Measurements from ENCODE around the gene FGF23.

DNA sequence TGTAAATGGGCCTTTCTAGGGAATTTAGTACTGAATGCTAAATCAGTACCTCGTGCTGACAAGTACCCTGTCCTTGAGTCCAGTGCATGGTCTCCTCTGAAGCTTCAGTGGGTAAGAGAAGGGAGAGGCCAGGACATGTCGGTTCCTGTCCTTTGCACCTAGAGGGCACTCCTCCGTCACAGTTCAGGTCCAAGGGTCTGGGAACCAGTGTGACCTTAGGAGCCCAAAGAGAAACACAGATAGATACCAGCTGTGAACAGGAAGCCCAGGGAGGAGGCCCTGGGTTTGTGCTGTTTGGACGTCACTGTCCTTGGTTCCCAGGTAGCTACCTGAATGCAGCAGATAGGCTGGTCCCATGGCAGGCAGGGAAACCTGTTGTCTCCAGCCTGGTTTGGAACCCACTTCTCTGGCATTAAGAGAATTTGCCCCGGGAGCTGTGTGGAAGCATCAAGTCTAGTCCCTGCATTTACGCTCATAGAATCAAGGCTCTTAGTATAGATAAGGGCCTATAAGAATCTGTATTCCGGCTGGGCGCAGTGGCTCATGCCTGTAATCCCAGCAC lies 3.9 kb upstream of the FGF23 start:
- TF ChIP-seq YY1 (IDR thresholded peaks at IDR 0.05; ENCODE audit: insufficient read depth, insufficient read length) (no peak), ZNF274 (IDR thresholded peaks at IDR 0.05; ENCODE audit: low read depth, low read length) (no peak), SUZ12 (IDR thresholded peaks at IDR 0.05; ENCODE audit: extremely low read depth, insufficient read depth, insufficient read length) (no peak)

Measured in NT2/D1 (cell line).